ENCODE data around the gene PHF13. TPM values are rescaled to one million over a fixed set of nuclear protein-coding genes. Genes with fewer than 3 reads are reported as not detected.
"Not testable (repeated sequence)": the region's sequence is repeated elsewhere in the genome, so short reads cannot be mapped to it uniquely, and the experiment has no call there.

PHF13 gene
- total RNA-seq, 2 donors from 2014 or later: 5.0 to 8.1 TPM

DNA sequence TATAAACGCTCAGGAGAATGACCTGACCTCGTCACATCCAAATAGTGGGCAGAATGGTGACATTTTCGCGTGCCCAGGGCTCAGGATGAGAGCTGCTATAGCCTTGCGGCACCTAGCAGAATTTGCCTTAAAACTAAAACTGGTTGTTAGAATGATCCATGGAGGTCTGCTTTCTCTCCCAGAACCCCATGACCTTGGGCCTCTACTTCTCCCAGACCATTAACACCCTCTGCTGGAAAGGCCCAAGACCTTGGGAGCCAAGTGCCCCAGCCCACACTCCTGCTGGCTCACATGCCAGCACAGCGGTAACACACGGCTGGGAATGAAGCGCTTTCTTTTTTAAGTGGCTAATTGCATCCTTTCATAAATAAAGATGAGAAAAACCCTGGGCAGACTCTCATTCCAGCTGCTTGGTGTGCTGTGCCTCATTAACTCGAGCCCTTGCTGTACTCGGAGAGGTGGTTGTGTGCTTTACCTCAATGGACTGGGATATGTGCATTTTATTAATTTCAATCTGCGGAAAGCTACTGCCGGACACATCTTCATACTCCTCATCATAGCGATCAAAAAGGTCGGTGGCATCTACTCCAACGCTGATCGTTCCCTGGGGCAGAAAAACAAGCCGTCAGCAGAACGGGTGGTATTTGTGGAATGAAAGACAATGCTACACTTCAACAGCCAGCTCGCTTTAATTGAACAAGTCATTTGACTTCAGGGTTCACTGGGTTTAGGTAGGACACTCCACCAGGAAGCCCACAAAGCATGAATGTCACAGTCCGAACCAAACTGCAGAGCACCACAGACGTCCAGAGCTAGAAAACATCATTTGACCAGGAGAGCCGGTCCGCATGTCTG lies 40.1 kb downstream of the PHF13 start:
- DNase-seq (ENCODE audit: low spot score): no peak
- H3K27ac ChIP-seq: no peak overlapping the region
- no peaks in the 10 kb centered on the region for H3K27me3 ChIP-seq
- peaks cover 31% of the 10 kb centered on the region for H3K36me3 ChIP-seq
- TF ChIP-seq CTCF (IDR thresholded peaks at IDR 0.05): no peak
- H3K9me3 ChIP-seq: no peaks in the 10 kb centered on the region
- H3K4me3 ChIP-seq: no peak overlapping the region
- peaks cover 0 to 4% of the 10 kb centered on the region in 2 donors for H3K4me1 ChIP-seq

DNA sequence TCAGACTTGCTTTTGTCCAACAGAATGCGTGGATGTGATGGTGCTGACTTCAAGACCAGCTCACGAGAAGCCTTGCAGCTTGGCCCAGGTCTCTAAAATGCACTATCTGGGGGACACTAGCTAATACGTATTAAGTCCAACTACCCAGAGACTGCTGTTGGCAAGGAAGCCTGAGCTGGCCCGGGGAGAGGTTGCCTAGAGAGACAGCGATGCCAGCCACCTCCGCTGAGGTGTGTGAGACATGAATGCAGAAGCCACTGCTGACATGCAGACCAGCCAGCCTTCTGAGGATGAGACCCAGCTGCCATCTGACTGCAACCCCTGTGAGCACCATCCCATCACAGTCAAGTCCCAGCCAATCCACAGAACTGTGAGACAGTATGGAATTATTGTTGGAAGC lies 43.6 kb downstream of the PHF13 start:
- Histone ChIP-seq H3K4me1 (peaks cover 0 to 4% of the 10 kb centered on the region in 2 donors), H3K9me3 (no peaks in the 10 kb centered on the region), H3K27ac (no peak overlapping the region), H3K4me3 (no peak overlapping the region), H3K36me3 (peaks cover 23% of the 10 kb centered on the region), H3K27me3 (no peaks in the 10 kb centered on the region)
- TF ChIP-seq CTCF (IDR thresholded peaks at IDR 0.05): no peak
- DNase-seq (ENCODE audit: low spot score): no peak

DNA sequence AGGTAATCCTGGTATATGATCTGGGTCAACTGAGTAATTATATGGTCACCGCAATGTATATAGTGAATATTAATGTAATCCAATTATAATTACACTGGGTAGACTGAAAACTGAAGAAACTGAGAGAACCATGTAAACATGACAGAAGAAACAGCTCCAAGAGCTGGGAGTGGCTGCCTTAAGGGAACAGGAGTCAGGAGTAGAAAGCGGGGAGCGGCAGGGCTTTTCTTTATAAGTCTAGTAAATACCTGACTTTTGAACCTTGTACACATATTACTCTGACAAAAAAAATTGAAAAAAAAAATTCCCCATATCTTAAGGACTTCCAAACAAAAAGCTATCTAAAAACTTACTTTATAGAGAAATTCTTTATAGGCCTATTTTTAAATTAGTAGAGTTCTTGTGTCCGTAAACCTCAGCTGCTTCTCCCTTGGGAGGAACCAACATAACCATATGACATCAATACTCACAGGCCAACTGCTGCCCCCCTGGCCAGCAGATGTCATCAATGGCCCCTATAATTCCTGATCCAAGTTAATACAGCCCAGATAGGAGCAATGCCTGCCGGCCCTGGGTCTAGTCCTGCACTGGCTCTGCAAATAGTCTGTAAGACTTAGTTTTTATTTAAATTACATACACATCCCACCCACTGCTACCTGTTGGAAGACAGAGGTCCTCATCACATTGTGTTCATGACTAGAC lies 45.0 kb downstream of the PHF13 start:
- TF ChIP-seq CTCF (IDR thresholded peaks at IDR 0.05): no peak
- H3K9me3 ChIP-seq: no peaks in the 10 kb centered on the region

DNA sequence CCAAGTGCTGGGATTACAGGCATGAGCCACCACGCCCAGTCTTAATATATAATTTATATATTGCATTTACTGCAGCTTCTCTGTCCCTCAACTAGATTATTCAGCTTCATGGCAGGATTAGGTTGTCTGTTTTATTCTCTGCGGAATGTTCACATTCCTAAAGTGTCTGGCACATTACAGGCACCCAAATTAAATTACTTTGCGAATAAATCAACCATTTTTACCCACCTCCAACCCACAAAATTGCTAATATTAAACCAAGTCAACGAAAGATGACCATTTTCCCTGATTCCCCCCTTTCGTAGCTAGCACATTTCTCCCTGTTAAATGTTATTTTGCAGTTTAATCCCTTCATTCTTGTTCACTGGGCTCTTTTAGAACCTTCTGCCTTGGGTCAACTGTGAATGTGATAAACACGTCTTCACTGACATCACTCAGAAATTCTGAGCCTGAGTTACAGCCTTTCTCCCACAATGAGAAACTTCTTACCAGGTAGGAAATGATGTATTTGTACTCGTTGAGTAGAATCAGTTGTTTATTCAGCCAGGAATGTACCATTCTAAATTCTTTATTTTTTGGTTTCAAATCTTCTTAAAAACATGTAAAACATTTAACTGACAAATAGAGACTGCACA lies 47.0 kb downstream of the PHF13 start:
- Histone ChIP-seq H3K36me3 (no peaks in the 10 kb centered on the region), H3K9me3 (no peaks in the 10 kb centered on the region), H3K4me3 (no peak overlapping the region), H3K27ac (no peak overlapping the region), H3K27me3 (no peaks in the 10 kb centered on the region), H3K4me1 (peaks cover 0 to 4% of the 10 kb centered on the region in 2 donors)
- DNase-seq (ENCODE audit: low spot score): no peak
- TF ChIP-seq CTCF (IDR thresholded peaks at IDR 0.05): no peak

More for the DNA sequence above, 45.0 kb downstream of the PHF13 start:
- Histone ChIP-seq H3K36me3 (peaks cover 9% of the 10 kb centered on the region), H3K4me3 (no peak overlapping the region), H3K4me1 (peaks cover 0 to 4% of the 10 kb centered on the region in 2 donors), H3K27ac (no peak overlapping the region), H3K27me3 (no peaks in the 10 kb centered on the region)
- no peak for DNase-seq (ENCODE audit: low spot score)

GRCh38 chr1:6662468-6662867 lies 48.9 kb downstream of the PHF13 start:
- H3K4me3 ChIP-seq; H3K9me3 ChIP-seq; DNase-seq (ENCODE audit: low spot score); H3K27me3 ChIP-seq; H3K4me1 ChIP-seq; H3K36me3 ChIP-seq; H3K27ac ChIP-seq: not testable (repeated sequence)

DNA sequence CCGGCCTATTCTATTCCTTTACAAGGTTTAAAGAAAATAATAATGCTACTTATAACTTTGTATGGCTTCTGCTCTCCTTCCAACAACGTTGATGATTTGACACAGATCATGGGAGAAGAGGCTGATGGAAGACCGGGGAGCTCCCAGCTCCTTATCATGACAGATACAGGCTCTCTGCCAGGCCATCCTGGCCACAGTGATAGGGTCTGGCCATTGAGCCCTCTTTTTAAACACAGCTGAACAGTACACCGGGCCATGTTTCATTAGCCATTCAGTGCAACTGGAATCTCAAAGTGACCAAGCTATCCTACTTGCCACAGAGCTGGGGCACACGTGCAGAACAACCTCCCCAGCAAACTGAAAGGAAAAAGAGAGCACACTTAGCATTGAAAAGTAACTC lies 53.2 kb downstream of the PHF13 start:
- H3K9me3 ChIP-seq: no peaks in the 10 kb centered on the region
- no peak for TF ChIP-seq CTCF (IDR thresholded peaks at IDR 0.05)
- H3K4me1 ChIP-seq: peaks cover 0 to 16% of the 10 kb centered on the region in 2 donors
- H3K27ac ChIP-seq: peak overlapping the region; percentile 66 to 74
- H3K4me3 ChIP-seq: no peak overlapping the region
- no peaks in the 10 kb centered on the region for H3K27me3 ChIP-seq
- no peak for DNase-seq (ENCODE audit: low spot score)
- H3K36me3 ChIP-seq: peaks cover 11% of the 10 kb centered on the region

All from right atrium auricular region (tissue), 2 donors.